ENCODE results near the gene NRARP.

DNA sequence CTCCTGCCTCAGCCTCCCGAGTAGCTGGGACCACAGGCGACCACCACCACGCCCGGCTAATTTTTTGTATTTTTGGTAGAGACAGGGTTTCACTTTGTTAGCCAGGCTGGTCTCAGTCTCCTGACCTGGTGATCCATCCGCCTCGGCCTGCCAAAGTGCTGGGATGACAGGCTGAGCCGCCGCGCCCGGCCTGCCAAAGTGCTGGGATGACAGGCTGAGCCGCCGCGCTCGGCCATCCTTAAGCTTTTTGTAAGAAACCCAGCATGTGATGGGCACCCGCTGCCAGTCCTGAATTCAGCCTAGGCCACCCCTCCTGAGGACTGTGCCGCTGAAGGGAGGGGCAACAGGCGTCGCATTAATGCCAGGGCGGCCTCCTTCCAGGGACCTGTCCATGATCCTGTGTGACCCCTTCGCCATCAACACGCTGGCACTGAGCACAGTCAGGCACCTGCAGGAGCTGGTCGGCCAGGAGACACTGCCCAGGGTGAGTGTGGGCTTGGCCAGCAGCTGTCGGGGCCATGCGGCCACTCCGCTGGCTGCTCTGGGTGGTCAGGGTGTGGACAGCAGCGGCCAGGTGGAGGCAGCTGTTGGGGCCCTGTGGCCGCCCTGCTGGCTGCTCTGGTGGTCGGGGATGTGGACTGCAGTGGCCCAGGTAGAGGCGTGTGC is 36.4 kb downstream of the NRARP start:
- TF ChIP-seq POLR2AphosphoS5 (IDR thresholded peaks at IDR 0.05; ENCODE audit: low read depth, low read length) (no peak), POLR2A (IDR thresholded peaks at IDR 0.05; ENCODE audit: low read depth, low read length) (no peak)

Data from GM12891 (cell line).